Measurements from ENCODE around the gene TMEM141. TPM values are rescaled to one million over a fixed set of nuclear protein-coding genes. Genes with fewer than 3 reads are reported as not detected.

TMEM141 gene
- total RNA-seq, 1 donor from 2014 or later, result 69.8 TPM

- Histone ChIP-seq H3K27me3 (ENCODE audit: control insufficient read depth, insufficient read depth, low read length) (peaks cover 49% of the 10 kb centered on the region), H3K36me3 (ENCODE audit: control insufficient read depth, insufficient read depth, low read length) (no peaks in the 10 kb centered on the region), H3K4me3 (ENCODE audit: low read depth, low read length) (no peak overlapping the region)
- TF ChIP-seq CTCF (IDR thresholded peaks at IDR 0.05; ENCODE audit: insufficient read depth, low read length, poor library complexity, severe bottlenecking), result no peak
- DNase-seq (ENCODE audit: low read depth), result no peak
These were observed 45.6 kb upstream of the TMEM141 start for GRCh38 chr9:136745389-136746154.

- DNase-seq (ENCODE audit: low read depth), result no peak
- H3K36me3 ChIP-seq (ENCODE audit: control insufficient read depth, insufficient read depth, low read length), result no peaks in the 10 kb centered on the region
- peaks cover 43% of the 10 kb centered on the region for H3K27me3 ChIP-seq (ENCODE audit: control insufficient read depth, insufficient read depth, low read length)
- no peak for TF ChIP-seq CTCF (IDR thresholded peaks at IDR 0.05; ENCODE audit: insufficient read depth, low read length, poor library complexity, severe bottlenecking)
- H3K4me3 ChIP-seq (ENCODE audit: low read depth, low read length), result no peak overlapping the region
These were observed 45.0 kb upstream of the TMEM141 start for GRCh38 chr9:136746155-136746490.

- H3K4me3 ChIP-seq (ENCODE audit: low read depth, low read length), result no peak overlapping the region
- no peaks in the 10 kb centered on the region for H3K36me3 ChIP-seq (ENCODE audit: control insufficient read depth, insufficient read depth, low read length)
- H3K27me3 ChIP-seq (ENCODE audit: control insufficient read depth, insufficient read depth, low read length), result peaks cover 38% of the 10 kb centered on the region
- no peak for TF ChIP-seq CTCF (IDR thresholded peaks at IDR 0.05; ENCODE audit: insufficient read depth, low read length, poor library complexity, severe bottlenecking)
- no peak for DNase-seq (ENCODE audit: low read depth)
These were observed 44.5 kb upstream of the TMEM141 start for GRCh38 chr9:136746621-136747020.

- peaks cover 33% of the 10 kb centered on the region for H3K27me3 ChIP-seq (ENCODE audit: control insufficient read depth, insufficient read depth, low read length)
- DNase-seq (ENCODE audit: low read depth), result no peak
- no peaks in the 10 kb centered on the region for H3K36me3 ChIP-seq (ENCODE audit: control insufficient read depth, insufficient read depth, low read length)
- no peak for TF ChIP-seq CTCF (IDR thresholded peaks at IDR 0.05; ENCODE audit: insufficient read depth, low read length, poor library complexity, severe bottlenecking)
- H3K4me3 ChIP-seq (ENCODE audit: low read depth, low read length), result no peak overlapping the region
These were observed 43.7 kb upstream of the TMEM141 start for GRCh38 chr9:136747161-136748060.

GRCh38 chr9:136748201-136748600, 42.9 kb upstream of the TMEM141 start, which contains the start of gene LCN6:
Gene LCN6 (minus strand): TSS chr9:136748525. CDS start chr9:136748483, 42 bp downstream.
- TF ChIP-seq CTCF (IDR thresholded peaks at IDR 0.05; ENCODE audit: insufficient read depth, low read length, poor library complexity, severe bottlenecking), result no peak

More at GRCh38 chr9:136748201-136748600, 42.9 kb upstream of the TMEM141 start, which contains the start of gene LCN6:
- peaks cover 25% of the 10 kb centered on the region for H3K27me3 ChIP-seq (ENCODE audit: control insufficient read depth, insufficient read depth, low read length)
- H3K4me3 ChIP-seq (ENCODE audit: low read depth, low read length), result no peak within 1 kb of the TSS
- no peak for DNase-seq (ENCODE audit: low read depth)
- H3K36me3 ChIP-seq (ENCODE audit: control insufficient read depth, insufficient read depth, low read length), result no peaks in the 10 kb centered on the region
